CD4-positive, alpha-beta T cell treated with Interleukin-17A for 4 hours (primary cell): ENCODE measurements around the gene DRC3.
"Not testable (repeated sequence)": the region's sequence is repeated elsewhere in the genome, so short reads cannot be mapped to it uniquely, and the experiment has no call there.

Experiments
- DNase-seq: peaks from one replicate; pipeline ENCODE4 v3.0.0-alpha.2; 2020; ENCODE audit warnings: mixed read lengths

Gene DRC3

GRCh38 chr17:17972126-17972951 lies at the start of gene DRC3, which contains the start of gene TOM1L2:
Gene DRC3 (plus strand): TSS chr17:17972862. CDS start chr17:17977599, 4,737 bp downstream.
Gene TOM1L2 (minus strand): TSS chr17:17972400. CDS start chr17:17972313, 87 bp downstream.
- peak; percentile 100 for DNase-seq

GRCh38 chr17:17924131-17924856 lies 48.4 kb upstream of the DRC3 start:
- DNase-seq = no peak

GRCh38 chr17:17924857-17925250 lies 47.8 kb upstream of the DRC3 start:
- DNase-seq = no peak

- DNase-seq = no peak
Measured at GRCh38 chr17:17926036-17926435, 46.6 kb upstream of the DRC3 start.

GRCh38 chr17:17926840-17927449 lies 45.7 kb upstream of the DRC3 start:
- no peak for DNase-seq

GRCh38 chr17:17928398-17929287 lies 44.0 kb upstream of the DRC3 start:
- DNase-seq = no peak

- DNase-seq = no peak
Measured at GRCh38 chr17:17929655-17930380, 42.8 kb upstream of the DRC3 start.

- no peak for DNase-seq
Measured at GRCh38 chr17:17930674-17931073, 42.0 kb upstream of the DRC3 start.

- DNase-seq = no peak
Measured at GRCh38 chr17:17931159-17931558, 41.5 kb upstream of the DRC3 start.

GRCh38 chr17:17933775-17934174 lies 38.9 kb upstream of the DRC3 start:
- no peak for DNase-seq

GRCh38 chr17:17934214-17934613 lies 38.4 kb upstream of the DRC3 start:
- DNase-seq = no peak

GRCh38 chr17:17934806-17935205 lies 37.9 kb upstream of the DRC3 start:
- no peak for DNase-seq

GRCh38 chr17:17935321-17936271 lies 37.1 kb upstream of the DRC3 start:
- DNase-seq = no peak

GRCh38 chr17:17937201-17937853 lies 35.3 kb upstream of the DRC3 start:
- DNase-seq = no peak

- no peak for DNase-seq
Measured at GRCh38 chr17:17937958-17938357, 34.7 kb upstream of the DRC3 start.

GRCh38 chr17:17938388-17939107 lies 34.1 kb upstream of the DRC3 start:
- DNase-seq = no peak

GRCh38 chr17:17939941-17940340 lies 32.7 kb upstream of the DRC3 start:
- DNase-seq = not testable (repeated sequence)

GRCh38 chr17:17940441-17940911 lies 32.2 kb upstream of the DRC3 start:
- no peak for DNase-seq

- DNase-seq = no peak
Measured at GRCh38 chr17:17941015-17941414, 31.6 kb upstream of the DRC3 start.
